ENCODE results near the gene SREBF2. TPM values are rescaled to one million over a fixed set of nuclear protein-coding genes. Genes with fewer than 3 reads are reported as not detected.

SREBF2 gene
- total and polyA plus RNA-seq, 2 donors (not counting 3 experiments of a cell fraction or from before 2014, with no cell fraction given) = 101 to 136 TPM

DNA sequence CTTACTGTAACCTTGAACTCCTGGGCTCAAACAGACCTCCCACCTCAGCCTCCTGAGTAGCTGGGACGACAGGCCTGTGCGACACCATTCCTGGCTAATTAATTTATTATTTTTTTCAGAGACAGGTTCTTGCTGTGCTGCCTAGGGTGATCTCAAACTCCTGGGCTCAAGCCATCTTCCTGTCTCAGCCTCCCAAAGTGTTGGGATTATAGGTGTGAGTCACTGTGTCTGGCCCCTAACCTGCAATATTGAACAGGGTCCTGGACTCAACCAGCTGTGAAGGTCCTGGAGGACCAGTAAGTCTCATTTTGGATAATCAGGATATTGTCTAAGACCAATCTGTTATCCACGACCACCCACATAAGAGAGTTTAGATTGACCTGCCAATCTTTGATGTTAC, 17.2 kb upstream of the SREBF2 start:
- intact Hi-C loops (cut with micrococcal nuclease) (no loop called here), dilution Hi-C loops (cut with MboI; ENCODE audit: extremely low pct_ligation_motif_present, low sequenced_read_pairs) (no loop called here)
- H4K20me1 ChIP-seq (replicated peaks; ENCODE audit: control insufficient read depth, extremely low read depth, insufficient read depth, low read length) = no peaks in the 10 kb centered on the region
- H3K4me3 ChIP-seq (replicated peaks in 1 of 3; ENCODE audit: insufficient read depth in 1 of 3, low read depth in 1 of 3, low read length in 3 of 3) = no peak overlapping the region
- no peaks in the 10 kb centered on the region for H3K36me3 ChIP-seq (ENCODE audit: control insufficient read depth in 2 of 2, extremely low read depth in 1 of 2, insufficient read depth in 2 of 2, low read length in 2 of 2)
- H3K9me3 ChIP-seq (replicated peaks; ENCODE audit: control insufficient read depth, insufficient read depth, low read length) = no peaks in the 10 kb centered on the region
- H3K9me1 ChIP-seq (replicated peaks; ENCODE audit: control insufficient read depth, extremely low read depth, insufficient read depth, low read length) = no peaks in the 10 kb centered on the region
- H2AFZ ChIP-seq (ENCODE audit: low read depth, low read length) = no peak overlapping the region
- ChIA-PET CTCF (no interaction called here), POLR2A (no interaction called here)
- no peaks in the 10 kb centered on the region for H3K27me3 ChIP-seq (ENCODE audit: control insufficient read depth in 2 of 2, insufficient read depth in 2 of 2, low read length in 2 of 2)
- DNase-seq (ENCODE audit: low read depth, low spot score) (no peak), FAIRE-seq (no peak)
- no peak overlapping the region for H3K27ac ChIP-seq (ENCODE audit: insufficient read depth, low read depth, low read length)
- BruUV-seq (replicated peaks) = no TSS peak
- no peak overlapping the region for H3K9ac ChIP-seq (replicated peaks; ENCODE audit: extremely low read depth, insufficient read depth, low read length)
- TF ChIP-seq MAX (IDR thresholded peaks at IDR 0.05; ENCODE audit: insufficient read depth, insufficient read length) = no peak
- no peak for TF ChIP-seq JUN (IDR thresholded peaks at IDR 0.05; ENCODE audit: borderline replicate concordance, insufficient read depth, insufficient read length, low read depth)
- no peak for TF ChIP-seq CTCF (IDR thresholded peaks at IDR 0.05; ENCODE audit: extremely low read depth in 1 of 2, insufficient read depth in 1 of 2, low read depth in 1 of 2, low read length in 2 of 2)
- no peak for TF ChIP-seq GATA2 (IDR thresholded peaks at IDR 0.05; ENCODE audit: insufficient read depth, insufficient read length, low read depth, low read length)
- no peak for TF ChIP-seq MYC (IDR thresholded peaks at IDR 0.05; ENCODE audit: low read depth, low read length)
- TF ChIP-seq FOS (IDR thresholded peaks at IDR 0.05; ENCODE audit: borderline replicate concordance, insufficient read depth, low read length) = no peak
- no peak for TF ChIP-seq EZH2 (IDR thresholded peaks at IDR 0.05; ENCODE audit: borderline replicate concordance, low read depth, low read length, severe bottlenecking)
- TF ChIP-seq POLR2AphosphoS5 (IDR thresholded peaks at IDR 0.05; ENCODE audit: insufficient read depth, low read depth, low read length) = no peak
- no peak for TF ChIP-seq POLR2A (IDR thresholded peaks at IDR 0.05; ENCODE audit: low read depth, low read length)
- H3K4me2 ChIP-seq (ENCODE audit: insufficient read depth, low read length) = no peak overlapping the region
- no peaks in the 10 kb centered on the region for H3K4me1 ChIP-seq (ENCODE audit: control insufficient read depth, extremely low read depth, insufficient read depth, low read length)
- H3K79me2 ChIP-seq (ENCODE audit: control insufficient read depth, insufficient read depth, low read length) = no peaks in the 10 kb centered on the region

All from endothelial cell of umbilical vein (primary cell).